Fibroblast of peridontal ligament (primary cell): ENCODE data around the gene OR5H2.
"Not testable (repeated sequence)": the region's sequence is repeated elsewhere in the genome, so short reads cannot be mapped to it uniquely, and the experiment has no call there.

Experiments used
- DNase-seq: peaks from one replicate; pipeline ENCODE4 v3.0.0-alpha.2; 2010; ENCODE audit errors: extremely low read depth

Gene OR5H2

DNA sequence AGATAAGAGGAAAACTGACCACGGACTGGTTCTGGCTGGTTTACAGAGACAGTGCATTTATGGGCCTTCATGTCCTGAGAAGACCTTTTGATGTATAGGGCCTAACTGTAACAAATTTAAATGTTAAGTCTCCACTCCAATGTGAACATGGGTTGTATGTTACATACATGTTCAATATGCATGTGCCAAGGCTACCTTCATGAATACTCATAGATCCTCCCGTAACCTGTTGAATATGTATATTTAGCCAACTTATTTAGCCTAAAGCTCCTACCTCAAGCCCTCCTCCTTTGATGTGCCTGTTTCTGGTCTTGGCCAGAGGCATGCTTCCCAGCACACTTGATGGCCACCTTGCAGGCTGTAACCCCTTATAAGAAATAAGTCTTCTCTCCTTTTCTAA is at the start of gene OR5H2:
Gene OR5H2 (plus strand): TSS at position 301 of the 400 bp plus-strand sequence. CDS start 398 bp downstream, outside the sequence.
- DNase-seq, result no peak

DNA sequence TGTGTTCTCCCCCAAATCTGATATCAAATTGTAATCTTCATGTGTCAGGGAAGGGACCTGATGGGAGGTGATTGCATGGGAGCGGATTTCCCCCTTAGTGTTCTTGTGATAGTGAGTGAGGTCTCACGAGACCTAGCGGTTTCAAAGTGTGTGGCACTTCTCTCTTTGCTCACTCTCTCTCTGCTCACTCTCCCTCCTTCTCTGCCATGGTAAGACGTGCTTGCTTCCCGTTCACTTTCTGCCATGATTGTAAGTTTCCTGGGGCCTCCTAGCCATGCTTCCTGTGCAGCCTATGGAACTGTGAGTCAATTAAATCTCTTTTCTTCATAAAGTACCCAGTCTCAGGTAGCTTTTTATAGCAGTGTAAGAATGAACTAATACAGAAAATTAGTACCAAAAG is 48.8 kb upstream of the OR5H2 start:
- DNase-seq, result no peak

DNA sequence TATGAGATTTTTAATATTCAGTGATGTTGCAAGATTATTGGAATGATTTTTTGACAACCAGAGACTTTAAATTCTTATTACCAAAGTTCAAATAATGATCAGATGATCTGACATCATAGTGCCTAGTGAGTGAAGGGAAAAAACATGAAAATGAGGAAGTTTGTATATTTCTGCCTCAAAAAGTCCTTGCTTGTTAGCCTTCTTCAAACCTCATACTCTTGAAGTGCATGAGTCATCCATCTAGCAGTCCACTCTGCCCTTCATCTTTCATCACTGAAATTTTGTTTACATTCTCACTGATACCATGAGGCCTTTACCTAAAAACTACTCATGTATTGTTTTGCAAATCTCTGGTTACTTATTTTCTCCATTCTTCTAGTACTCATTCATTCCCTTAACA is 42.2 kb upstream of the OR5H2 start:
- no peak for DNase-seq

DNA sequence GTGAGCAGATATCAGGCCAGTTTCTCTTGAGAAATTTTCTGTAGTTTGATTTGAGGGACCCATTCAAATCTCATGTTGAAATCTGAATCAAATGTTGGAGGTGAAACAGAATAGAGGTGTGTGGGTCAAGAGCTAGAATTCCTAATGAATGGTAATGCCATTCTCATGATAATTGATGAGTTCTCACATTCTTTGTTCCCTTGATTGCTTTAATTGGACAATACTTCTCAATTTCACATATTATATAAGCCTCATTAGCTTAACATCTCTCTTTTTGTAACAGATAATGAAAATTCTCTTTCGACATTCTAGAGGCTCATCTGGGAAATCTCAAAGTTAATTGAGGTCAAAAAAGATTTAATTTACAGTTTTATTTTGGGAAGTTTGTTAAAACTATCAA is 40.1 kb upstream of the OR5H2 start:
- DNase-seq, result no peak

DNA sequence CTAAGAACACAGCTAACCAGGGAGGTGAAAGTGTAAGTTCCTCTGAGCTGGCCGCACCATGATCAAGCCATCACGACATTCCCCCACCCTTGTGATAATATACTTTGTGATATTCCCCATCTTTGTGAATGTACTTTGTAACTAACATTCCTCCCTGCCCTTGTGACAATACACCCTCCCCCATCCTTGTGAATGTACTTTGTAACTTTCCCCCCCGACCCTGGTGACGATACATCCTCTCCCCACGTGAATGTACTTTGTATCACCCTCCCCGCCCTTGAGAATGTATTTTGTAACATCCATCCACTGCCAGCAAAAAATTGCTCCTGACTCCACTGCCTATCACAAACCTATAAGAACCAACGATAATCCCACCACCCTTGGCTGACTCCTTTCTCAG is 38.5 kb upstream of the OR5H2 start:
- DNase-seq, result no peak

DNA sequence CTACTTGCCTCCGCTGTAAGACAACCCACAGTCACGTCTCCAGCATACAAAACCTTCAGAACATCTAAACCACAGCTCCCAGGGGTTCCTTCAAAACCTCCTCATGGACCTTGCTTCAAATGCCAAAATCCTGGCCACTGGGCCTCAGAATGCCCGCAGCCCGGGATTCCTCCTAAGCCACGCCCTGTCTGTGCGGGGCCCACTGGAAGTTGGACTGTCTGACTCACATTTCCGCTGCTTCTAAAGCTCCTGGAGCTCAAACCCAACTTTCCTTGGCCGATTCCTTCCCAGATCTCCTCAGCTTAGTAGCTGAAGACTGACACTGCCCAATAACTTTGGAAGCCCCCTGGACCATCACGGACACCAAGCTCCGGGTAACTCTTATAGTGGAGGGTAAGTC is 36.2 kb upstream of the OR5H2 start:
- no peak for DNase-seq

DNA sequence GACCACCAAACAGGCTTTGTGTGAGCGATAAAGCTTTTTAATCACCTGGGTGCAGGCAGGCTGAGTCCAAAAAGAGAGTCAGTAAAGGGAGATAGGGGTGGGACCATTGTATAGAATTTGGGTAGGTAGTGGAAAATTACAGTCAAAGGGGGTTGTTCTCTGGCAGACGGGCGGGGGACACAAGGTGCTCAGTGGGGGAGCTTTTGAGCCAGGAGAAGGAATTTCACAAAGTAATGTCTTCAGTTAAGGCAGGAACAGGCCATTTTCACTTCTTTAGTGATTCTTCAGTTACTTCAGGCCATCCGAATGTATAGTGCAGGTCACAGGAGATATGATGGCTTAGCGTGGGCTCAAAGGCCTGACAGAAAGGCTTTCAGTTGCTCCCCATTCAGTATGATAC is 26.3 kb upstream of the OR5H2 start:
- DNase-seq, result not testable (repeated sequence)

DNA sequence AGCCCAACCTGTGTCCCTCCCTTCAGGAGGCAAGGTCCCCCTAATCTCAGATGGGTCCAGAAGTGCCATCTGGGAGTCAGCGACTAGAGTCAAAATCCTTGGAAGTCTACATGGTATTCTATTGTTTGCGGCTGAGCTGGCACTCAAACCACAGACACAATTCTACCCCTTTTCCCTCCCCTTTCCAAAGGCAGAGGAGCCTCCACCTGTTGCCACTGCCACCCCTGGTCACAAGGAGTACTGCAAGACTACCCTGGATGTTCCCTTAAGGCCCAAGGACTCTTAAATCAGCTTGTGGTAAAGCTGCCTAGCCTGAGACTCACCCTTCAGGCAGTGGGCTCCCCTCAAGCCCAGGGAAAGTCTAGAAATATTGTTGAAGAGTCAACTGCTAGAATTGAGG is 22.6 kb upstream of the OR5H2 start:
- DNase-seq, result no peak

DNA sequence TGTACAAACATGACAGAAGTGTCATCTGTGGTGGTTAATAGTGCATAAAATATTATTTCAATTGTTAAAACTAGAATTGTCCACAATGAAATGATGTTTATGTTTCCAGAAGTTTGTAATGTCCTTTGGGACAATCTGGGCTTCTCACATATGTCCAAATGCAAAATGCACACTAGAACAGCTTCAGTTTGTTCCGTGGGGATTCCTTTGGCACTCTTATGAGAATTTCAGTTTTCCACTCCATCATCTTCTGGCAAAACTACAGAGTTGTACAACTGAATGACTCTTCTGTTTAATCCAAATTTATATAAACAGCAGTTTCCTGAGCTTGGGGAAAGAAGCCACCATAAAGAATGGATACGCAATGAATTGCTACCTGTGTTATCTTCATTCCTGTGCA is 20.3 kb upstream of the OR5H2 start:
- DNase-seq, result no peak

DNA sequence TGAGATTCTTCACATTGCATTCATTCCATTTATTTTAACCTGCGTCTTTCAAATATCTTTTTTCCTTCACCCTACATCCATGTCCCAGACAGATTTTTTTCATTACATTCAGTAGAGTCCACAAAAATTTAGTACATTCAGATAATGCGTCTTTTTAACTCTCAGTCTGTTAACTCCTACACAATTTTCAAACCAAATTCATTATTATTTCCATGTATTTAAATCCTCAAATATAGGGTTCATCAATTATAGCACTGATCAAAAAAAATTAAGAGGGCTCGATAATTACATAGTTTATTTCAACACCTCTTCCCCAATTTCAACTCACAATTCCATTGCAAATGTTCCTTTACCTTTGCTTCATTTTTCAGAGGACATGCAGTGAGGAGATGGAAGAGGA is 18.4 kb upstream of the OR5H2 start, which contains the start of gene OR5H6:
Gene OR5H6 (plus strand): TSS at position 301 of the 400 bp plus-strand sequence. CDS start 89 bp downstream, at position 390.
- no peak for DNase-seq

DNA sequence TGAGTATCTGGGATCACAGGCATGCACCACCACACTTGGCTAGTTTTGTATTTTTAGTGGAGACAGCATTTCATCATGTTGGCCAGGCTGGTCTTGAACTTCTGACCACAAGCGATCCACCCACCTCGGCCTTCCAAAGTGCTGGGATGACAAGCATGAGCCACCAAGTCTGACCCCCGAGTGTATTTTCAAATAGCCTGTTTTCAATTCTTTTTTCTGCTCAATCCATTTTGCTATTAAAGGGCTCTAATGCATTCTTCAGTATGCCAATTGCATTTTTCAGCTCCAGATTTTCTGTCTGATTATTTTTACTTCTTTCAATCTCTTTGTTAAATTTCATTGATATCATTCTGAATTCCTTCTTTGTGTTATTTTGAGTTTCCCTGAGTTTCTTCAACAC is 12.5 kb upstream of the OR5H2 start:
- no peak for DNase-seq

DNA sequence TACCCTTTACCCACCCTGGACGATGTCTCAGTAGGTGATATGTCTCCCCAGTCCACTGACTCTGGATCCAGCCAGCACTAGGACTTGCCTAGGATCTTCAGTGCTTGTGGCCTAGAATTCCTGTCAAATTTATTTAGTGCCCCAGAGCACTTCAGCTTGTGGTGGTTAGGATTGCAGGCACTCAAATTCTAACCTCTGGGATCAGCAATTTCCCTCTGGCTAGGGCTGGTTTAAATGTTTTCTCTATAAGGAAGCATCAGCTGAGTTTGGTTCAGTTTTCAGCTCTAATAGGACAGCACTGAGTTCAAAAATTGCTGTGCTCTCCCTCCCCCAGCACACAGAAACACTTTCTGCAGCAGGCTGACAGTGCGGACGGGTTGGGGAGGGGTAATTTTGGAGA is 10.2 kb upstream of the OR5H2 start:
- DNase-seq, result no peak

DNA sequence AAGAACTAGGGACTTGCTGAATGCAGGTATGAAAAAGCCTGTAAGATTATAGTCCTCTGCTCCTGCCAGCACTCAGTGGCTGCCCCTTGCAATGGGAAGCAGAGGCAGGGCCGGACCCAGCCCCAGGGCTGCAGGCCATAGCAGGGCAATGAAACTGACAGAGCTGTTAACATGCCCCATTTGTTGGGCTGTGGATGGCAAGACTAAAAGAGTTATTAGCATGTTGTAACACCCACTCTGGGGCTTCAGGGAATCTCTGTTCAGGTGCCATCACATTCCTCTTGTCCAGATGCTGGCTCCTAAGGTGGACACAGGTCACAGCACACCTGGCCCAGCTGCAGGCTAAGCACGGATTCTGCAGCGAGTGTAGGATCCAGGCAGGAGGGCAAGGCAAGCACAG is 7.4 kb upstream of the OR5H2 start:
- DNase-seq, result no peak

DNA sequence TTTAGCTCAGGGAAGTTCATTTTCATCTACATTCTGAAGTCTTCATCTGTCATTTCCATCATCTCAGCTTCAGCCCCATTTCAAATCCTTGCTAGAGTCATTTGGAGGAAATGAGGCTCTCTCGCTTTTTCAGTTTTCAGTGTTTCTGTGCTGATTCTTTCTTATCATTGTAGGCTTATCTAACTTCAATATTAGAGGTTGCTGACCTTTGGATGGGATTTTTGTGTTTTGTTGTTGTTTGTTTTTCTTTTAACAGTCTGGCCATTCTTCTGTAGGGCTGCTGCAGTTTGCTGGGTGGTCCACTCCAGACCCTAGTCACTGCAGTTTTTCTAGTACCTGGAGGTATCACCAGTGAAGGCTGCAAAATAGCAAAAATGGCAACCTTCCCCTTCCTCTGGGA is 8.6 kb downstream of the OR5H2 start:
- no peak for DNase-seq

DNA sequence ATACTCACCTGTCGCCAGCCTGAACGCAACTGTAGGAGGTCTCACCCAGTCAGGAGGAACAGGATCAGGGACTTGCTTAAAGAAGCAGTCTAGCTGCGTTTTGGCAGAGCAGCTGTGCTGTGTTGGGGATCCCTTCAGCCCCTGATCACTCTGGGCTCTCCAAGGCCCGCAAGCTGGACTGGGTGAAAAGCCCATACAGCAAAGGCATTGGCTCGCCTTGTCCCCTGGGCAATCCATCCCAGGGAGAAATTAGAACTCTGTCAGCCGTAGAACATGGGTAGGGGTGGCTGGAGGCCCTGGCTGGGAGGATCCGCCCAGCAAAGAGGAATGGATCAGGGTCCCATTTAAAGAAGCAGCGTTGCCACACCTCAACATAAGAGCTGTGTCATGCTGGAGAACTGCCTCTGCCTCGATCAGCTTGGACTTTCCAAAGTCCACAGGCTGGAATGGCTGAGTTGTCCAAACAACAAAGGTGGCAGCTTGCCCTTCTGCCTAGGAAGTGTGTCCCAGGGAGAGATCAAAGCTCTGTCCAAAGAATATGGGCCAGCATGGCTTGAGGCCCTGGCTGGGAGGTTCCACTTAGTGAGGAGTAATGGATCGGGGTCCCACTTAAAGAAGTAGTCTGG is 9.1 kb downstream of the OR5H2 start:
- no peak for DNase-seq

DNA sequence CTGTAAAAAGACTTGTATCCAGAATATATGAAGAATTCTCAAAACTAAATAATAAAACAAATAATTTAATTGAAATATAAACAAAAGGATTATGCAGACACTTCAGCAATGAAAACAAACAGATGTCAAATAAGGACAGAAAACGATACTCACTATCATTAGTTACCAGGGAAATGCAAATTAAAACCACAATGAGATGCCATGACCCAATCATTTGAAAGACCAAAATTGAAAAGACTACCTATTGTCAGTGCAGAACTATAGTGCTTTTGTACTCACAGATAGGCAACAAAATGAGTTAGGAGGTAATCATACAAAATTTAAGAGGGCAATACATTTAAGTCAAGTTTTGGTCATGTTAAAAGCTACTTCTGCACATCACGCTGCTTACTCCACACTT is 39.8 kb downstream of the OR5H2 start:
- DNase-seq, result no peak

DNA sequence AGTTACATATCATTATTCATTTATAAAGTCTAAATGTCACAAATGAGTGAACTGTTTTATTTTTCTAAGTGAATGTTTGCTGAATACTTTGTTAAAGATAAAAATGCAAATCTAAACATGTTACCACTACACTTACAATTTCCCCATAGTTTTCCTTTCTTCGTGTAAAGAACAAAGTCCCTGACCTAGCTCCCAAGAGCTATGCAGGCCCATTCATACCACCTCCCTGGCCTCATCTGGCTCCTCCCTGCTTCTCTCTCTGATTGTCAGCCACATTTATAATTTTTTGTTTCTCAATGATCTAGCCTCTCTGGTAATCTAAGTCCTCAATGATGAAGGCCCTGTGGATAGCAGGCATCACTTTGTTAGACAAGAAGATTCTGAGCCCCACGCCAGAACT is 40.4 kb downstream of the OR5H2 start:
- DNase-seq, result no peak

DNA sequence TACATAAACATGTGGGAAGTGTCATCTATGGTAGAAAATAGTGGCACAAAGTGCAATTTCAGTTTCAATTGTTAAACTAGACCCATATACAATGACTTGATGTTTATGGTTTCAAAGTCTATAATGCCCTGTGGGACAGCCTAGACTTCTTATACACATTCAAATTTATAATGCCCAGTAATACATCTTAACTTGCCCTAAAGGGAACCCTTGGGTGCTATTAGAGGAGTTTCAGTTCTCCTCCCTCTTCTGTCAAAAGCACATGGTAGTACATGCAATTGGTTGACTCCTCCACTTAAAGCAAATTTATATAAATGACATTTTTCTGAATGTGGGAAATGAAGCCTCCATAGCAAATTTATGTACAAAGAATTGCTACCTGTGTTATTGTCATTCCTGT is 41.1 kb downstream of the OR5H2 start:
- no peak for DNase-seq

DNA sequence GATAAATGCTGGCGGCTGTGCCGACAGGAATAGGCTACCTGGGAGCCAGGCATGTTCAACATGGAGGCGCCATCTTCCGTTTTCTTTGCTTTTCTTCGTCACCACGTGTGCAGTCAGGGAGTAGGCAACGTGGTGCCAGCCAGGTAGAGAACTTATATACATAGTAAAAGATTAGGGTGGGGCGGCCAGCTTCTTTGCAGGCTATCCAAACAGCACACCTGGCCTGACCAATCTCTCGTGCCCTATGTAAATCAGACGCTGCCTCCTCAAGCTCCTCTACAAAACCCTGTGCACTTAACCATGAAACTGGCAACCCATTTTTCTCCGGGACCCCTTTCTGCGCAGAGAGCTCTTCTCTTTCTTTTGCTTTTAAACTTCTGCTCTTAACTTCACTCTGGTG is 42.8 kb downstream of the OR5H2 start:
- no peak for DNase-seq

DNA sequence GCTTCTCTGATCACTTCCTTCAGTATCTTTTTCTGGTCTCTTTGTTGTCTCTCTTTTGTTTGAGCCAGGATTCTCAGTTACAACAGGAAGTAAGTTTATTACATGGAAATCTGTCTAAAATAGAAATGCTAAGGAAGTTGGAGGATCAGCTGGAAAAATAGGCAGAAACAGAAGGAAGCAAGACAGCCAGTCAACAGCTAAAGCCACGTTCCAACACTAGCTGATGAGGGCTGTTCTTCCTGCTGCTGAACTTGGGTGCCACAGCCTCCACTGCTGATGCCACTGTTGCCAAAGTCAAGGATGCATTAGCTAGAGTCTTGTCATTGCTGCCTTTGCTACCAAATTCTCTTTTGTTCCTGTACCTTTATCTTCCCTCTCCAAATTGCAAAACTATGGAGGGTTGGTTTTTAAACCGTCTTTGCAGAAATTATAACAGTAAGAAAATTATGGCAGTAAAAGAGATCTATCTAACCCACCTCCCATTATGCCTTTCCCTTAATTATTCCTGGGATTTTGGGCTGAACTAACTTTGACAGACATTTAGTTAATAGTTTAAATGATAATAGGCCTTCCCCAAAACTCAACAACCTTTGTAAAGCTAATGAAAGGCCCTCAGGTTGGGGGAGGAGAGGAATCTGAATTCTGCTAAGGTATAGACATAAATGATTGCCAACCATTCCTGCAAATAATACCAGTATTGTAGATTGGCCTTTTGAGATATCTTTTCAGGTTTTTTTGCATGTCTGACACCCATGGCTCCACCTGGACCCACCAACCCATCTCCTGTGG is 44.0 kb downstream of the OR5H2 start:
- no peak for DNase-seq

DNA sequence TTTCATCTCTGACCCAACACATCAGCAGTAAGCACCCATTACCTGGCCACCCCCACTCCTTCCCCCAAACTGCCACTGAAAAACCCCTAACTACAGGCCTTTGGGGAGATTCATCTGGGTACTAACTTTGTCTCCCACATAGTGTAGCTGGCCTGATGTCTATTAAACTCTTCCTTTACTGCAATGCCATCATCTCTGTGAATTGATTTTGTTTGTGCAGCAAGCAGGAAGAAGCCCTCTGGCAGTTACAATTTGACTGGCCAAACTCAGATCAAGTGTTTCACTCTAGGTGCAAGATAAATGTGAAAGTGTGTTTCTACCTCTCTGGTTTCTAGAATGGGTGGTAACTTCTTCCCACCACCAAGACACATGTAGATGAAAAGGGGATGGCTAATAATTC is 44.6 kb downstream of the OR5H2 start:
- DNase-seq, result no peak

DNA sequence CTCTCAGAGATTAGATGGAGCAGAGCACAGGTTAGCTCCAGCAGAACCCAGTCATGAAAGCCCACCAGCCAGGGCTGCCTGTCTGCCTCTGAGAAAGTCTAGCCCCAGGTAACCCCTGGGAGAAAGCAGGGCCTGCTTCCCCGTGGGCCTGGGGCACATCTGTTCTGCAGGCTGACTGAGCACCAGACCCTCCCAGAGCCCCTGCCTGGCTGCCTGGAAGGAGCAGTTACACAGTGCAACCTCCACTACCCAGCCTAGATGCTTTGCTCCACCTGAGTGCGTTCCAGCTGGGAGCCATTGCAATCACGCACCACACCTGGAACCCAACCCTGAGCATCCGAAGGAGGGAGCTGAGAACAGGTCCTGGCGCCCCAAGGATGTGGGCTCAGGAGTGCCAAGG is 46.6 kb downstream of the OR5H2 start:
- no peak for DNase-seq

DNA sequence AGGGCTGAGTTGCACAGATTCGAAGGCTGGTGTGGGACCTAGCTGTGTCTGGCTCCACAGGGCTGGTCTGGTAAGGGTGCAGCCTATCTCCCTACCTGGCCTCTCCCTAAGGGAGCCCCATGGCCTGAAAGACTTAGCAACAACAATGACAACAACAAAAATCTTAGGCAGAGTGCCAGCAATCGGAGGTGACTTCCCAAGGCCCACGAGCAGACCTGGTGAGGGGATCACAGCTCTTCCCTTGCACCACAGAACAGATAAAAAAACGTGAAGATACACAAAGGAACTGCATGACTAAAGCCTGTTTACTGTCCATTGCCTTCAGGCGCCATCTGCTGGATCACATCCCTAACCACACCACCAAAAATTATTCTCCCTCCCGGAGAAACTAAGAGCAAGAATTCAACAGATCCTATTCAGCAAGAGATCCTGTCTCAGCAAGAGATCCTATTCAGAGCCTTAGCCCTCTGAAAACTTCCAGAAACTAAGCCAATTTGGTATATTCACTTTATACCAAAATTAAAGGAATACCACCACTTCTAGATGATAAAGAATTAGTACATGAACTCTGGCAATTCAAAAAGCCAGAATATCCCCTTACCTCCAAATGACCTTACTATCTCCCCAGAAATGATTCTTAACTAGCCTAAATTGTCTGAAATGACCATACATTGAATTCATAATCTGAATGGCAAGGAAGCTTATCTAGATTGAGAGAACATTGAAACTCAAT is 47.3 kb downstream of the OR5H2 start:
- peak; percentile 57 for DNase-seq
